Measurements from ENCODE around the gene TCF3. TPM values are rescaled to one million over a fixed set of nuclear protein-coding genes. Genes with fewer than 3 reads are reported as not detected.

TCF3 gene
- total RNA-seq, 2 experiments from 2014 or later = 518 to 811 TPM

DNA sequence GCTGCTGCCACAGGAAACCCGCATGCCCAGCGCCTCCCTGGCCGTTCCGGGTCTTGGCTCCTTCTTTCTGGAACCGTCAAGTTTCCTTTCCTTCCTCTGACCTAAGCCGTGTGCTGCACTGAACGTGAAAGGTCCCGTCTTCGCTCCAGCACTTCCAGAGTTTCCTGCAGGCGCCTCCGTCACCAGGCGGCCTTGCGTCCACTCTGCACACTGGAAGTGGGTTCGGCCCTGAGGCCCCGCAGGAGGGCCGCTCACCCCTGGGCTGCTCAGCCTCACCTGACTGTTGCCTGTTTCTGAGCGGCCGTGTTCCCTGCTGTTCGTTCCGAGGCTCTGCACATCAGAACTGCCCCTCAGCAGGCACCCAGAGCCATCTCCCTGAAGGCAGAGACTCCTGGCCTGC is 72.0 kb downstream of the TCF3 start:
- intact Hi-C loops (cut with micrococcal nuclease; ENCODE audit: unreplicated experiment) = no loop called here
- H3K4me3 ChIP-seq (ENCODE audit: low read depth, low read length, poor library complexity, severe bottlenecking) = no peak overlapping the region
- TF ChIP-seq EZH2phosphoT487 (IDR thresholded peaks at IDR 0.05; ENCODE audit: borderline replicate concordance, low read depth, low read length) = no peak
- TF ChIP-seq, protein P1, sequence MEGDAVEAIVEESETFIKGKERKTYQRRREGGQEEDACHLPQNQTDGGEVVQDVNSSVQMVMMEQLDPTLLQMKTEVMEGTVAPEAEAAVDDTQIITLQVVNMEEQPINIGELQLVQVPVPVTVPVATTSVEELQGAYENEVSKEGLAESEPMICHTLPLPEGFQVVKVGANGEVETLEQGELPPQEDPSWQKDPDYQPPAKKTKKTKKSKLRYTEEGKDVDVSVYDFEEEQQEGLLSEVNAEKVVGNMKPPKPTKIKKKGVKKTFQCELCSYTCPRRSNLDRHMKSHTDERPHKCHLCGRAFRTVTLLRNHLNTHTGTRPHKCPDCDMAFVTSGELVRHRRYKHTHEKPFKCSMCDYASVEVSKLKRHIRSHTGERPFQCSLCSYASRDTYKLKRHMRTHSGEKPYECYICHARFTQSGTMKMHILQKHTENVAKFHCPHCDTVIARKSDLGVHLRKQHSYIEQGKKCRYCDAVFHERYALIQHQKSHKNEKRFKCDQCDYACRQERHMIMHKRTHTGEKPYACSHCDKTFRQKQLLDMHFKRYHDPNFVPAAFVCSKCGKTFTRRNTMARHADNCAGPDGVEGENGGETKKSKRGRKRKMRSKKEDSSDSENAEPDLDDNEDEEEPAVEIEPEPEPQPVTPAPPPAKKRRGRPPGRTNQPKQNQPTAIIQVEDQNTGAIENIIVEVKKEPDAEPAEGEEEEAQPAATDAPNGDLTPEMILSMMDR (conservative IDR thresholded peaks at IDR 0.05; ENCODE audit: low read length) = no peak
- H3K9me3 ChIP-seq (ENCODE audit: low read length) = no peaks in the 10 kb centered on the region
- no peaks in the 10 kb centered on the region for H3K9me2 ChIP-seq (ENCODE audit: insufficient read depth, low read length)
- peaks cover 92% of the 10 kb centered on the region for H3K36me3 ChIP-seq (ENCODE audit: insufficient read depth, low read length)
- no peak overlapping the region for H3K4me2 ChIP-seq (ENCODE audit: low read length)
- no peak overlapping the region for H3K27ac ChIP-seq (ENCODE audit: low read depth, low read length, poor library complexity, severe bottlenecking)
- CTCF ChIA-PET (ENCODE audit: unreplicated experiment) = no interaction called here
- BruUV-seq (replicated peaks) = no TSS peak
- no peaks in the 10 kb centered on the region for H4K20me1 ChIP-seq (ENCODE audit: insufficient read depth, low read length)
- no peak for DNase-seq (ENCODE audit: low spot score)
- POLR2A ChIA-PET = no interaction called here
- no peaks in the 10 kb centered on the region for H3K4me1 ChIP-seq (ENCODE audit: insufficient read depth, low read length, poor library complexity, severe bottlenecking)
- H3K79me2 ChIP-seq (ENCODE audit: insufficient read depth, low read depth, low read length) = no peaks in the 10 kb centered on the region
- no peak overlapping the region for H2AFZ ChIP-seq (ENCODE audit: low read length)

DNA sequence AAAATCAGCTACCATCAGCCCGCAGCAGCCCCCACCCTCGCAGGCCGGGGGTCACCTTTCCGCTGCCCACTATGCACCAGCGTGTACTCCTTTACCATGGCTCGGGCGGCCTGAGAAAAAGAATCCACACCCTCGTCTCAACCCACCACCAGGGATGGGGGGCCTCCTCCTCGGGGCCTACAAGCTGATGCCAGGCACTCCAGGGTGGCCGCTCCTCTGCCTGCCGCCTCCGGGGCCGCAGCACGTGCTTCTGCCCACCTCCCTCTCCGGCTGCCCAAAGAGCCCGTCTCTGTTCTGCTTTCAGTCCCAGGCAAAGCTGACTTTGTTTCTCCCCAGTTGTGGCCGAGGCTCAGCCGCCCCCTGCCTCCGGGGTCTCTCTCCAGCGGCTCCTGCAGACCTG is 73.2 kb downstream of the TCF3 start:
- no peaks in the 10 kb centered on the region for H3K9me2 ChIP-seq (ENCODE audit: insufficient read depth, low read length)
- H3K4me2 ChIP-seq (ENCODE audit: low read length) = no peak overlapping the region
- ChIA-PET POLR2A (interaction anchor here (0.6 kb wide), 1 partner anchor 182 kb away, joined by 3 read pairs; no protein-coding TSS in a partner anchor), CTCF (ENCODE audit: unreplicated experiment) (no interaction called here)
- H3K36me3 ChIP-seq (ENCODE audit: insufficient read depth, low read length) = peaks cover 85% of the 10 kb centered on the region
- no peaks in the 10 kb centered on the region for H4K20me1 ChIP-seq (ENCODE audit: insufficient read depth, low read length)
- no peak overlapping the region for H3K27ac ChIP-seq (ENCODE audit: low read depth, low read length, poor library complexity, severe bottlenecking)
- DNase-seq (ENCODE audit: low spot score) = no peak
- no peak overlapping the region for H2AFZ ChIP-seq (ENCODE audit: low read length)
- no TSS peak for BruUV-seq (replicated peaks)
- H3K4me1 ChIP-seq (ENCODE audit: insufficient read depth, low read length, poor library complexity, severe bottlenecking) = no peaks in the 10 kb centered on the region
- no peaks in the 10 kb centered on the region for H3K9me3 ChIP-seq (ENCODE audit: low read length)
- TF ChIP-seq EZH2phosphoT487 (IDR thresholded peaks at IDR 0.05; ENCODE audit: borderline replicate concordance, low read depth, low read length) = no peak
- TF ChIP-seq, protein P1 (conservative IDR thresholded peaks at IDR 0.05; ENCODE audit: low read length) = no peak
- intact Hi-C loops (cut with micrococcal nuclease; ENCODE audit: unreplicated experiment) = no loop called here
- no peak overlapping the region for H3K4me3 ChIP-seq (ENCODE audit: low read depth, low read length, poor library complexity, severe bottlenecking)
- H3K79me2 ChIP-seq (ENCODE audit: insufficient read depth, low read depth, low read length) = no peaks in the 10 kb centered on the region

DNA sequence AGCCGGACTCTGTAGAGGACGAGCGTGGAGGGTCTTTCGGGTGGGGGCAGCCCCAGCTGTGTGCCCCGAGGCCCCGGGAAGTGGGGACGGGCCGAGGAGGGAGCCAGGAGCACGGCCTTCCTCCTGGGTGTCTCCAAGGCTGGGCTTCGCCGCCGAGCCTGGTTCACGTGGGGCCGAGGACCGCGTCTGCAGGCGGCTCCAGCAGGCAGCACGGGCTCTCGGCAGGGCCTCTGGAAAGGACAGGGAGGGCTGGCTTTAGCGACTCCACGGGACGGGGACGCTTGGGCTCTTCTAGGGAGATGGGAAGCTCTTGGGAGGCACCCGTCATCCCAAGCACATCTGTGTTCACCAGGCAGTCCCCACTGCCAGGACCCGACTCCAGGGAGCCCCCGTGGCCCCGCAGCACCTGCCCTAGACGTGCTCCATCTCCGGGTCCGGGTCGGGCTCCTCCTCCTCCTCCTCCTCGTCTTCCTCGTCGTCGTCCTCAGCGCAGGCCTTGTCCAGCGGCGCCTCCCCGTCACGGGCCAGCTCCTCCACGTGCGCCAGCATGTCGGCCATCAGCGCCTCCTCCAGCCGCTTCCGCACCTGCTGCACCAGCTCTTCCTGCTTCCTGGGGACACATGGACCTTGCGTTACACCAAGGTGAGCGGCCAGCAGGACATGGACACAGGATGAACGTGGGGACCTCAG is 74.3 kb downstream of the TCF3 start:
- TF ChIP-seq, protein P1 (conservative IDR thresholded peaks at IDR 0.05; ENCODE audit: low read length) = no peak
- no peak for TF ChIP-seq EZH2phosphoT487 (IDR thresholded peaks at IDR 0.05; ENCODE audit: borderline replicate concordance, low read depth, low read length)
- no peak overlapping the region for H3K27ac ChIP-seq (ENCODE audit: low read depth, low read length, poor library complexity, severe bottlenecking)
- H3K9me2 ChIP-seq (ENCODE audit: insufficient read depth, low read length) = no peaks in the 10 kb centered on the region
- ChIA-PET POLR2A (no interaction called here), CTCF (ENCODE audit: unreplicated experiment) (no interaction called here)
- BruUV-seq (replicated peaks) = no TSS peak
- no peaks in the 10 kb centered on the region for H3K9me3 ChIP-seq (ENCODE audit: low read length)
- H3K79me2 ChIP-seq (ENCODE audit: insufficient read depth, low read depth, low read length) = no peaks in the 10 kb centered on the region
- no peak overlapping the region for H3K4me2 ChIP-seq (ENCODE audit: low read length)
- no peaks in the 10 kb centered on the region for H3K4me1 ChIP-seq (ENCODE audit: insufficient read depth, low read length, poor library complexity, severe bottlenecking)
- H4K20me1 ChIP-seq (ENCODE audit: insufficient read depth, low read length) = no peaks in the 10 kb centered on the region
- no peak overlapping the region for H3K4me3 ChIP-seq (ENCODE audit: low read depth, low read length, poor library complexity, severe bottlenecking)
- no peak for DNase-seq (ENCODE audit: low spot score)
- intact Hi-C loops (cut with micrococcal nuclease; ENCODE audit: unreplicated experiment) = no loop called here
- H2AFZ ChIP-seq (ENCODE audit: low read length) = no peak overlapping the region
- peaks cover 75% of the 10 kb centered on the region for H3K36me3 ChIP-seq (ENCODE audit: insufficient read depth, low read length)
